ENCODE data around the gene ZNFX1.

ZNFX1 gene

GRCh38 chr20:49278818-49279676 is 1.2 kb upstream of the ZNFX1 start:
- DNase-seq (ENCODE audit: low read depth in 3 of 3), result peak; percentile 17 to 28 (median 21)

DNA sequence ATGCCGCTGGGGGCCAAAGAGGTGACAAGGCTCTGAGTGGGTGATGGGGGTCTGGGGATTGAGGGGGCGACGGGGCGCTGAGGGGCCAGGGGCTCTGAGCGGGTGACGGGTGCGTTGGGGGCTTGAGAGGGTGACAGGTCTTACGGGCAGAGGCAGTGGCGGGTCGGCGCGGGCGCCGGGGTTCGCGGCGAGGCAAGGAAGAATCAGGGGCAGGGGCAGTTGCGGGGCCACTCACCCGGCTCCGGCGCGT is 146 bp downstream of the ZNFX1 start:
- no peak for DNase-seq (ENCODE audit: low read depth in 3 of 3)

DNA sequence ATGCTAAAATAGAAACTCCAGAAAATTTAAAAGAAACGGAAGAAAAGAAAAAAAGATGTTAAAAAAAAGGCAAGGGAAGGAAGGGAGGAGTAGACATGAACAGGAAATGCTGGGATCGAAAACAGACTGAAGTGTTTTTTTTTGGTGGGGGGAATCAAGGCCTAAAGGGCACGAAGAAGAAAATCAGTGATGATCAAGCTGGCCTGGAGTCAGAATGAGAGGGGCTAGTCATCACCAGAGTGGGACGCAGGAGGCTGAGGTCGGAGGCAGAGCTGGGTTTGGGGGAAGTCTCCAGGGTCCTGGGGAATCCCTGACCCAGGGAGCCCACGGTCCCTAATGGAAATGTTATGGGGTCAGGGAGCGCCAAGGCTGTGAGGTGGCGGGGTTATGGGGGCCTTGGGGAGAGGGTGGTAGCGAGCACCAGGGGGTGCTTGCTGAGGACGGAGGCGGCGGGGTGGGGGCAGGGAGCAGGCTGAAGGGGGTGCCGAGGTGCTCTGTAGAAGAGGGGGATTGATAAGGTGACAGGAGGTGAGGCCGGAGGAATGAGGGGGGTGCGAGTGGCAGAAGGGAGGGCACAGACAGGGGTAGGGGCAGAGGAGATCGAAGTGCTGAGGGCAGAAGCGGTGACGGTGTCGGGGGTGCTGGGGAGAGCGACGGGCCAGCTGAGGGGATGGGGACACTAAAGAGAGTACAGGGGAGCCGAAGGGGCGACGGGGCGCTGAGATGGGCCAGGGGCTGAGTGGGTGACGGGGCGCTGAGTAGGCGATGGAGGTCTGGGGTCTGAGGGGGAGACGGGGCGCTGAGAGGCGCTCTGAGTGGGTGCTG is 684 bp downstream of the ZNFX1 start:
- DNase-seq (ENCODE audit: low read depth in 3 of 3), result peak; percentile 22 to 36 (median 32)

DNA sequence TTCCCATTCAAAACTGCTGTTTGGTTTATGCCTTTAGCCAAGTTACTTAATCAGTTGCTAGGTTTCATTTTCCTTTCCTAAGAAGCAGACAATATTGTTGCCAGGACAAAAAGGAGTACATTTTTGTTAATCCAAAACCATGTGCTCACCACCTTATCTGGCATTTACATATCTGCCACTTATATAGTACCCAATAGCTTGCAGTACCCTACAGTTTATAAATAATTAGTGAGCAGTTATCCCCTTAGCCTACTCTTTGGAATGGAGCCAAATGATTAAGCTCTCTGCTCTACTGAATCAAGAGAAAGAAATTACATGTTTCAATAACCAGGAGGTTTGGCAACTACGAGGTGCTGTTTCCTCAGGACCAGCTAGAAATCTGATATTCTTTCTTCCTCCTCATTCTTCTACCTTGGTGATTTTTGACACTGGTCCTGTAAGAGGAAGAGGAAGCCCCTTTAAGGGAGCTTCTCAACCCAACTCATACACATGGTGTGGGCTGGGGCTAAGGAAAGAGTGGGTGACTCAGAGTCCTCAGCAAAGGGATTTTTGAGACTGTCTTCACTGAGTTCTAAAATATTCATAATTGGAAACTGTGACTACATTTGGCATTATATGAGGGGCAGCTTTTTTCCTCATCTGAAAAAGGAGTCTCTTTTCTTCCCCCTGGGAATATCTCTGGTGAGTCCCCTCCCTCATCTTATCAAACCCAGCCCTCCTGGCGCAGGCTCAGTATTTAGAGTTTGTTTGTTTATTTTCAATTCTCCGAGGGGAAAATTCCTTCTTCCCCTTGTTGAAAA is 1.5 kb downstream of the ZNFX1 start:
- peak in 2 of 3 experiments; percentile 34 to 44 for DNase-seq (ENCODE audit: low read depth in 3 of 3)

DNA sequence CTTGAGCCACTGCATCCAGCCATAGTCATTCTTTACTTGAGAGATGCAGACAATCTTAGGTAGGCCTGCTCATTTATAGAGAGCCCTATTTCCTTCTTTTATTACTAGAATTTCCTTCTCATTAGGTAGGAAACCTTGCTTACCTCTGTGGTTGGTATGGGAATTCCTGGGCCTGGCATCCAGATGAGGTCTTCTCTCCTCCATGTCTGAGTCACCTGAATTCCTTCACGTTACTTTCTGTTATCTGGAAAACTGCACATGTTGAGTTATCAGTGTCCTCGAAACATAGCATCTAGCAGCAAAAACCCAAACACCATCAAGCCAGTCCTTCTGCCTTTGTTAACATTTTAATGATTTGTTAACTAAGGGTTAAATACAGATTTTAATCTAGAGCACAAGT is 2.2 kb downstream of the ZNFX1 start:
- no peak for DNase-seq (ENCODE audit: low read depth in 3 of 3)

DNA sequence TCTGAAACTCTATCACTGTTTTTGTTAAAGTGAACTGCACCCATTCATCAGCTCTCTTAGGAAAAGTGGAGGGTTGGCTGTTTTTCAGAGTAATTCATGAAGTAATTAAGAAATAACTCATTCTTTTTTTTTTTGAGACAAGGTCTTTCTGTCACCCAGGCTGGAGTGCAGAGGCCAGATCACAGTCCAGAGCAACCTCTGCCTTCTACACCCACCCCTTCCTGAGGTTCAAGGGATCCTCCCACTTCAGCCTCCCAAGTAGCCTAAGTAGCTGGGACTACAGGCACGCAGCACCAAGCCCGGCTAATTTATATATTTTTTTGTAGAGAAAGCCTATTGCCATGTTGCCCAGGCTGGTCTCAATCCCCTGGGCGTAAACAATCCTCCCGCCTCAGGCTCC is 2.6 kb downstream of the ZNFX1 start:
- no peak for DNase-seq (ENCODE audit: low read depth in 3 of 3)

DNA sequence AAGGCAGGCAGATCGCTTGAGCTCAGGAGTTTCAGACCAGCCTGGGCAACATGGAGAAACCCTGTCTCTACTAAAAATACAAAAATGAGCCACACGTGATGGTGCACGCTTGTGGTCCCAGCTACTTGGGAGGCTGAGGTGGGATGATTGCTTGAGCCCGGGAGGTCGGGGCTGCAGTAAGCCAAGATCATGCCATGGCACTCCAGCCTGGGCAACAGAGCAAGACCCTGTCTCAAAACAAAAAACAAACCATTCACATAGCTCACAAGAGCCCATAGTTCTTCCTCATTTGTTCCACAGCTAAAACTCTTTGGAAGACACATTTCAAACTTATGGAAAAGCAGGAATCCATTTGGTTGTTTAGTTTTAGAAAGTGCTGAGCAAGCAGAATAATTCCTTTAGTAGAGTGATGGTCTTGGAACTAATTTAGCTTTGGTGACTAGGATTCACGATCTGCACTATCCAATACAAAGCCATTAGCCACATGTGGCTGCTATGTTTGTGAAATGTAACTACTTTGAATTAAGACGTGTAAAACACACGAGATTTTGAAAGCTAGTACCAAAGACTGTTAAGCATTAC is 4.1 kb downstream of the ZNFX1 start:
- DNase-seq (ENCODE audit: low read depth in 3 of 3), result no peak

DNA sequence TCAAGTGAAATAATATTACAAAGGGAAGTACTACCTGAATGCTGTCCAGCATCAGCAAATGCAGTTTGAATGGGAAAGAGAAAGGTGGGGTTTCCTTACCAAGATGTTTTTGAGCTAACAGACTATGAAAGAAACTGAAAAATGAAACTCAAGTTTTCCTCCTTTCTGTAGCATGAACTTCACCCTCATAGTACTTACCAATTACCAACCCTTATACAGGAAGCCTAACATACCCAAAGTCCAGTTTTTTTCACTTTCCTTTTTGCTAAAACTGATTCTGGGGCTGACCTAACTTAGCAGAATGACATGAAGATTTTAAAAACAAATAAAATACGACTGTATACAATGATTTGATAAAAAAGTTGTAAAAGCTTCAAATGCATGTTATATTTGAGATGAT is 5.2 kb downstream of the ZNFX1 start:
- no peak for DNase-seq (ENCODE audit: low read depth in 3 of 3)

- DNase-seq (ENCODE audit: low read depth in 3 of 3), result no peak
Measured at GRCh38 chr20:49270736-49271135, 7.1 kb downstream of the ZNFX1 start.

DNA sequence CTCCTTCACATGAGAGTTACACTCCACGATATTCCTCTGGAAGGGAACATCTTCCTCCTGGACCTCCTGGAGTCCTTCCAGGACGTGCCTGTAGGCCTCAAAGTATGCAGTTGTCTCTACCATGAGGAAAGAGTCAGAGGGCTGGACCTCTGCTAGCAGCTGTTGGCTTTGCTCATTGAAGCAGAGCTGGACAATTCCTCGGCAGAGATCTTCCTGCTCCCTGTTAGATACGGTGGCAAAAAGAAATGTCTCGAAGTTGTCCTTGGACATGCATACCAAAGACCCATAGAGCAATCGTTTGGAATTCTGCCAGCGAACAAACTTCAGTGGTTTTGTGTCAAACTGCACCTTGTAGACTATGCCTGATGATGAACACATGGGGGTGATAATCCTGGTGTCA is 7.7 kb downstream of the ZNFX1 start:
- no peak for DNase-seq (ENCODE audit: low read depth in 3 of 3)

DNA sequence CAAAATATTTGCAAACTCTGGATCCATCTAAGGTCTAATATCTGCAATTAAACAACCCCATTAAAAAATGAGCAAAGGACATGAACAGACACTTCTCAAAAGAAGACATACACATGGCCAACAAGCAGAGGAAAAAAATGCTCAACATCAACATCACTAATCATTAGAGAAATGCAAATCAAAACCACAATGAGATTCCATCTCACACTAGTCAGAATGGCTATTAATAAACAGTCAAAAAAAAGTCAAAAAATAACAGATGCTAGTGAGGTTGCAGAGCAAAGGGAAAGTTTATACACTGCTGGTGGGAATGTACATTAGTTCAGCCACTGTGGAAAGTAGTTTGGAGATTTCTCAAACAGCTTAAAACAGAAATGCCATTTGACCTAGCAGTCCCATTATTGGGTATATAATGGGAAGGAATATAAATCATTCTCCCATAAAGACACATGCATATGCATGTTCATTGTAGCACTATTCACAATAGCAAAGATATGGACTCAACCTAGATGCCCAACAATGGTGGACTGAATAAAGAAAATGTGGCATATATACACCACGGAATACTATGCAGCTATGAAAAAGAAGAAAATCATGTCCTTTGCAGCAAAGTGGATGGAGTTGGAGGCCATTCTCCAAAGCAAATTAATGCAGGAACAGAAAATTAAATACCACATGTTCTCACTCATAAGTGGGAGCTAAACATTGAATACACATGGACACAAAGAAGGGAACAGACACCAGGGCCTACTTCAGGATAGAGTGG is 9.1 kb downstream of the ZNFX1 start:
- no peak for DNase-seq (ENCODE audit: low read depth in 3 of 3)

GRCh38 chr20:49267327-49267726 is 10.5 kb downstream of the ZNFX1 start:
- no peak for DNase-seq (ENCODE audit: low read depth in 3 of 3)

DNA sequence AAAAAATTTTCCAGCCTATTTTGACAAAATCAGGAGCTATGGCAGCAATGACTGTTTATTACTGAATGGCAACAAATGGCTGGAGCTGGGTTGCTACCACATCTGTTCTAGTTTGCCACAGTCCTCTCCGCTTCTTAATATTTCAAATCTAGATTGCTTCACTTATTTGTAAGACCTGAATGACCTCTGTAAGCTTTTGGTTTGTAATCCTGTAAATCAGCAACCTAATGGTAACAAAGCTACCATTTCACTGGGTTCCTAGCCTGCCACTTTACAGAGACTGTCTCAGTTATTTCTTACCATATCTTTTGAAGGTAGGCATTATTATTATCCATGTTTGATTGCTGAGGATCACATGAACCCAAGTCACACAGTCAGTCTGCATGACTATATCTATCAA is 15.4 kb downstream of the ZNFX1 start:
- DNase-seq (ENCODE audit: low read depth in 3 of 3), result no peak

- DNase-seq (ENCODE audit: low read depth in 3 of 3), result no peak
Measured at GRCh38 chr20:49261173-49261572, 16.7 kb downstream of the ZNFX1 start.

DNA sequence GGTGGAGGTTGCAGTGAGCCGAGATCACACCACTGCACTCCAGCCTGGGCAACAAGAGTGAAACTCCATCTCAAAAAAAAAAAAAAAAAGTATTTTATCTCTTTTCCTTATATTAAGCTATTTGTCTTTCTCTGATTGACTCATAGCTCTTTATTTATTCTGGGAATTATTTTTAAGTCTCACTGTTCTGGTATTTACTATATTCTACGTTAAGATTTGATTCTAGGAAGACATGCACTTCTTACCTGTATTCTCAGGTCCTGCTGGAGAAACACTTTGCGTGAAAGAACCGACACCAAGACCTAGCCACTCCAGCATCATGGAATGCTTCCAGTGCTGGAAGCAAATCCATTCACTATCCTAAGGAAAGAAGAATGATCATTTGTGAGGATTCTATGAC is 17.6 kb downstream of the ZNFX1 start:
- no peak for DNase-seq (ENCODE audit: low read depth in 3 of 3)

DNA sequence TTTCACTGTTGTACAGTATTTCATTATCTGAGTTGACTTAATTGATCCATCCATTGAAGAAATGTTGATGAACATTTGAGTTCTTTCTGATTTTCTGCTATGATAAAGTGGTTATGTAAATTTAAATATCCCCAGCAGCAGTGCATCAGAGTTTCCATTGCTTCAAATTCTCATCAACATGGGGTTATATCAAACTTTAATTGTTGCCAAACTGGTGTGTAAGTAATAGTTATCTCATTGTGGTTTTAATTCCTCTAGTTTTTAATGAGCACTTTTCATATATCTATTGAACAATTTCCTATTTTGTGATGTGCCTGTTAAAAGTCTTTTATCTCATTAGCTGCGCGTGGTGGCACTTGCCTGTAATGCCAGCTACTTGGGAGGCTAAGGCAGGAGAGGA is 18.1 kb downstream of the ZNFX1 start:
- no peak for DNase-seq (ENCODE audit: low read depth in 3 of 3)

- DNase-seq (ENCODE audit: low read depth in 3 of 3), result no peak
Measured at GRCh38 chr20:49259284-49259683, 18.6 kb downstream of the ZNFX1 start.

DNA sequence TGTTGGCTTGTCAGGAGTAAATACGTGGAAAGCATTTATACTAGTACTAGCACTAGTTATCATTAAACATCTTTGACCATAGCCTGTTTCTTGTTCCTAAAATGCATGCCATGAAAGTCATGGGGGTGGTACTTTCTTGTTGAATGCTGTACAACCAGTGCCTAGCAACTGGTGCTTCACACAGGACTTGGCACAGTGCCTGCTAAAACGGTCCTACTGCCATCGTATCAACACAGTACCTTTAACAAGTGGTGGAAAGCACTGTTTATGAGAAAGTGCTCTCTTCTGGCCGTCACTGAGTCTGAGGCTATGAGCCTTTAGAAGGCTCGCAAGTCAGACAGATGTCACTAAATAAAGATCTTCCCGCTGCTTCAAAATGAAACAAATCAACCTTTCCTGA is 21.6 kb downstream of the ZNFX1 start:
- DNase-seq (ENCODE audit: low read depth in 3 of 3), result no peak

GRCh38 chr20:49252556-49253350 is 25.1 kb downstream of the ZNFX1 start:
- DNase-seq (ENCODE audit: low read depth in 3 of 3), result no peak

GRCh38 chr20:49248879-49249665 is 28.8 kb downstream of the ZNFX1 start:
- no peak for DNase-seq (ENCODE audit: low read depth in 3 of 3)
